DND-41 (cell line): Measurements from ENCODE around the gene DGKI.

Source experiments
- EZH2 ChIP-seq: IDR thresholded peaks from 3 replicates; pipeline ENCODE4 v1.6.1; 2012; ENCODE audit warnings: borderline replicate concordance, low read depth, mild to moderate bottlenecking, moderate library complexity, low read length, inconsistent platforms; ENCODE audit not compliant: severe bottlenecking
- TF ChIP-seq, protein P1 (sequence below): IDR thresholded peaks from 2 replicates; pipeline ENCODE4 v1.5.1; 2012; ENCODE audit warnings: borderline replicate concordance, low read length, moderate library complexity, mild to moderate bottlenecking; ENCODE audit not compliant: poor library complexity, severe bottlenecking; ENCODE audit errors: extremely low read depth

DNA sequence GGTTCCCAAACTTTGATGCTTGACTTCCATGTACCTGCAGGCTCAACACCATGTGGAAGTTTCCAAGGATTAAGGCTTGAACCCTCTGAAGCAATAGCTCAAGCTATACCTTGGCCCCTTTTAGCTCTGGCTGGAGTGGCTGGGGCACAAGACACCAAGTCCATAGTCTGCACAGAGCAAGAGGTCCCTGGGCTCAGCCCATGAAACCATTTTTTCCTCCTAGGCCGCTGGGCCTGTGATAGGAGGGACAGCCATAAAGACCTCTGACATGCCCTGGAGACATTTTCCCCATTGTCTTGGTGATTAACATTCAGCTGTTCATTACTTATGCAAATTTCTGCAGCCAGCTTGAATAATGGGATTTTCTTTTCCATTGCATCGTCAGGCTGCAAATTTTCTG, 14.4 kb downstream of the DGKI start:
- TF ChIP-seq, protein P1, sequence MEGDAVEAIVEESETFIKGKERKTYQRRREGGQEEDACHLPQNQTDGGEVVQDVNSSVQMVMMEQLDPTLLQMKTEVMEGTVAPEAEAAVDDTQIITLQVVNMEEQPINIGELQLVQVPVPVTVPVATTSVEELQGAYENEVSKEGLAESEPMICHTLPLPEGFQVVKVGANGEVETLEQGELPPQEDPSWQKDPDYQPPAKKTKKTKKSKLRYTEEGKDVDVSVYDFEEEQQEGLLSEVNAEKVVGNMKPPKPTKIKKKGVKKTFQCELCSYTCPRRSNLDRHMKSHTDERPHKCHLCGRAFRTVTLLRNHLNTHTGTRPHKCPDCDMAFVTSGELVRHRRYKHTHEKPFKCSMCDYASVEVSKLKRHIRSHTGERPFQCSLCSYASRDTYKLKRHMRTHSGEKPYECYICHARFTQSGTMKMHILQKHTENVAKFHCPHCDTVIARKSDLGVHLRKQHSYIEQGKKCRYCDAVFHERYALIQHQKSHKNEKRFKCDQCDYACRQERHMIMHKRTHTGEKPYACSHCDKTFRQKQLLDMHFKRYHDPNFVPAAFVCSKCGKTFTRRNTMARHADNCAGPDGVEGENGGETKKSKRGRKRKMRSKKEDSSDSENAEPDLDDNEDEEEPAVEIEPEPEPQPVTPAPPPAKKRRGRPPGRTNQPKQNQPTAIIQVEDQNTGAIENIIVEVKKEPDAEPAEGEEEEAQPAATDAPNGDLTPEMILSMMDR: no peak
- no peak for TF ChIP-seq EZH2
